ENCODE measurements around the gene CREB5.

The CREB5 gene

GRCh38 chr7:28724563-28724962, 312.2 kb downstream of the CREB5 start:
- no peak for DNase-seq

GRCh38 chr7:28725045-28725642, 312.8 kb downstream of the CREB5 start:
- no peak for DNase-seq

GRCh38 chr7:28725911-28726310, 313.6 kb downstream of the CREB5 start:
- no peak for DNase-seq

DNA sequence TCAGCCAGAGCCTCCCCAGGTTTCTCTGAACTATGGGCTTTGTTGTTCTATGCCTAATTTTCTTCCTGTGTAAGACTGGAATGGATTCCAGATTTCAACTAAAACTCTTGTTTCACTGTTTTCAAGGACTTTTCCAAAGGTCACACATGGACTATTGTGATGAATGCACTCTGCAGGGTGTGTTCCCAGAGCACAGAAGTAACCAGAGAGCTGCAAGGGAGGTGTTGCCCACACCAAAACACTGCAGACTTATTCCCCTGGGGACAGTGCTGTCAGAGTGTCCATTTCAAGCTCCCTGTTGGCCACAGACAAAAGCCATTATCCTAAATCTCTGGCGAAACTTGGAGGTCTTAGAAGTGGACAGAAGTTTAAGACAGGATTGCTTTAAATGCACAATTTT, 314.2 kb downstream of the CREB5 start:
- no peak for DNase-seq

- DNase-seq, result no peak
Observed at GRCh38 chr7:28729281-28729680, 317.0 kb downstream of the CREB5 start.

- DNase-seq, result no peak
Observed at GRCh38 chr7:28729727-28730126, 317.4 kb downstream of the CREB5 start.

DNA sequence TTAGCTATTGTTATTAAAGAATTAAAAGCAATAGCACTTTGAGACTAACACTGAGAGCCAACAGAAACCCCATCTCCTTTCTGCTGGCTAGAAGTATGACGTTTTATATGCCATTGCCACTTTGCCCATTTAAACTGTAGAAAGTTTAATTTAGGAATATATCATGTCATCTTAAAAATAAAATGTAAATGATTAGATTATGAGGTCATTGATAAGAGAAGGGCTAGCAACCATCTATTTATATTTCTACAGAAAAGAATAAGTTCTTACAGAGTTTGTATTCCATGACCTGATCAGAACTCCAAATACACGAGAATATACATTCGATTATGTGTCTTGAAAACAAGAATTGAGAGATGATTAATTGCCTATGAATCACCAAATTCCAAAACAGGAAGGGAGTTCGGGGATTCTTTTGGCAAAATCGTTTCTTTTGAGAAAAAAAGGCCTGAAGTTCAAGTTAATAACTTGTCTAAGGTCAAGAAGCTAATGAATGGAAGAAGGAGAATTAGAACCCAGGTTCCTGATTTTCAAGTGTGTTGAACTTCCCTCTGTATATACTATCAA, 318.9 kb downstream of the CREB5 start:
- no peak for DNase-seq

DNA sequence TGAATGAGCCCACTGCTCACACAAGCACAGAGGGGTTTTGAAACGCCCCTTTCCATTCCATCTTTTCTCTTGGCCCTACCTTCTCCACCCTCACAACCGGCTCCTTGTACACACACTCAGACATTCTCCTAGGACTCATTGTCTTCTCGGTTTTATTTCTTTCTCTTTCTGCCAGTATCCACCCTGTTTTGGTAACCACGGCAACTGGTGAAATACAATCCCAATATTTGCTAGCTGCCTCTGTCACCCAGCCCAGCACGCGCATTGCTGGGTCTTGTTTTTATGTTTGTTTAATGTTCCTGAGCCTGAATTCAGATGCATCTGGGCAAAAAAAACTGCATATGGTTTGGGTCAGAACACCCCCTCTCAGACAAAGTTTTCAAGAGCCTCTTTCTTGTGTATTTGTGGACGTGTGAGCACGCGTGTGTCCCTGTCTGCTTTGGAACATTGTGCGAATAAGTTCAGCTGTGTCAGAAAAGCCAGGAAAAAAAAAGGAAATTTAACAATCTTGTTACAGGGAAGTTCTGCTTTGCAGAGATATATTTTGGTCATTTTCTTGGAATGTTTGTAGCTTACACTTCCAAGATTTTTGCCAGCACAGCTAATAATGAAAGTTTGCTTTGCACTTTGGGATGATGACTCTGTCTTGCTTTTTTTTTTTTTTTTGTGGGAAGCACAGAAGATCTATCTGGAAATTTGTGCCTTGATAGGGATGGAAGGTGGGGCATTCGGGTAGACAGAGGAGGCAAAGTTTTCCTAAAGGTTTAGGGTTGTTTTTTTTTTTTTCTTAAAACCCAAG, 320.0 kb downstream of the CREB5 start:
- peak; percentile 85 for DNase-seq

DNA sequence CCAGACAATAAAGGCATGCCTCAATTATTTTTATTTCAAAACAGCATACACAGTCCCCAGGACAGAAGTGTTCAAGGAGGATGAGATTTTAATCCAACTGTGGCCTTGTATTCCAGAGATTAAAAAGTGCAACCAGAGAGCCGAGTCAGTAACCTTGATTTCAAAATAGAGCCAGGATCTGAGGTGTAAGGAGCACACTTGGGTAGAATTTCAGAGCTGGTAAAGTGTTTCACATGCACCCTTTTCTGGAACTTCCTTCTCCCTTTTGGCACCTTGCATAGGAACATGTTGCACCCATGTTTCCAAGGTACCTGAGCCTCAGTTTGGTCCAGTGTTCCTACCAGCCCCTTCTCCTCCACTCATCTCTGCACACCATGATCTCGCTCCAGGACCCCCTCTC, 320.7 kb downstream of the CREB5 start:
- DNase-seq, result no peak

DNA sequence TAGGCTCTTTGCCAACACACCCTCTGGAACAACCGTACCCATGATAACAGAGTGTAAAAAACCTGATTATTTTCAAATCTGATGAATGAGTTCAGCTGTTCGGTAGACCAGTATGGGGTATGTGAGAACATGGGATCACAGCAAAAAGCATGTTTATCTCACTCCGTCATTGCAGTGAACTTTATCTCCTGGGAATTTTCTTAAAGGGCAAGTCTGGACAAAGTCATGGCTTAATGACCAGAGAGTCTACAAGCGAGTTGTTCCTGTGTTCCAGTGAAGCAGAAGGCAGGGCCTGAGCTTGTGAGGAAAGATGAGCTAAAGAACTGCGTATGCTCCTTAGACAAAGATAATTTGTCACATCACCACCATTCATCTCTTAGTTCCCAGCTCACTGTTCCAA, 326.1 kb downstream of the CREB5 start:
- no peak for DNase-seq

GRCh38 chr7:28739128-28739527, 326.8 kb downstream of the CREB5 start:
- DNase-seq, result no peak

DNA sequence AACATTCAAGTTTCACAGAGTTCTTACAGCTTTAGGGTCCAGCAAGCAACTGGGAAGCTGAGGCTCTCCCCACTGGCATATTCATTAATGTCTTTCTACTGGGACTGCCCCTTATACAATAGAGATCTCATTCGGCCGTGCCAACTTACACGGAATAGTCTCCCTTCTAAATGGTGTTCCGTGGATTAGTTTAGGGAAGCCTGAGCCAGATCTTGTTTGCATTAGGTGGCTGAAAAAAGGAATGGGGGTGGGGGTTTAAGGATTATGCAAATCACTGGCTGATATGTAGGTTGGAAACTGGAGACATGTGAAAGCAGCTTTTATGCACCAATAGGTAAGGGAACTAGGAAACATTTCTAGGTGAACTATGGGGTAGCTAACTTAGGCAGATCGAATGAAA, 327.5 kb downstream of the CREB5 start:
- DNase-seq, result no peak

DNA sequence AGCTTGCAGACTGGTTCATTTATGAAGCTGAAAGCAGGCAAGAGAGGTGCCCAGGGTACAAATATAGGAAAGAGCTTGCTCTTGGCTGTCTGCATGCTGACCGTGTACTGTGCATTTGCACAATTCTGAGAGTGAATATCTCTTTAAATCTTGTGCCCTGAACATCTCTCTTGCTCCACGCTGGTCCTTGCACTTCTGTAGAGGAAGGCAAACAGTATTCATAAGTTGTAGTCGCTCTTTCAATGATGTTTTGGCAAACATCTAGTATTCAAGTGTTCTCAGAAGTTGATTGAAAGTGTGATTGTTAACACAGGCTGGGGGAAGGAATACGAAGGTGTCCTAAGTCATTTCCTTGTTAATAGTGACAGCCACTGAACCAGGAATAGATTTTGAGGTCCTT, 332.6 kb downstream of the CREB5 start:
- DNase-seq, result no peak

DNA sequence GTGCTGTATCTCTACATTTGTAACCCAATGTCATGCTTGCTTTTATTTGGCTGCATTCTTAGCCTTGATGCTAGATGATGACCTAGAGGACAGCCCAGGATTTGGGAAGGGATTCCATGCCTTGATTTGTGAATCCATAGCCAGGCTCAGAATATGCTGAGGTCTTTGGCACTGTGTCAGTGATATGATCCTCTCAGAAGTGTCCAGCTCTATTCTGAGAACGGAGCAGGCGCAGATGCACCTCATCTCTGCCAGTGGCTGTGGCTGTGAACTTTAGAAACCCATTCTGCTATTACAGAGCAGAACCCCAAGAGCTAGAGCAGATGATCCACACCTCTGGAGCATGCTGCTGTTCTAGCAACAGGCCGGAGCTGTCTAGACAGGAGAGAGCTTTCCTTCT, 333.0 kb downstream of the CREB5 start:
- DNase-seq, result no peak

DNA sequence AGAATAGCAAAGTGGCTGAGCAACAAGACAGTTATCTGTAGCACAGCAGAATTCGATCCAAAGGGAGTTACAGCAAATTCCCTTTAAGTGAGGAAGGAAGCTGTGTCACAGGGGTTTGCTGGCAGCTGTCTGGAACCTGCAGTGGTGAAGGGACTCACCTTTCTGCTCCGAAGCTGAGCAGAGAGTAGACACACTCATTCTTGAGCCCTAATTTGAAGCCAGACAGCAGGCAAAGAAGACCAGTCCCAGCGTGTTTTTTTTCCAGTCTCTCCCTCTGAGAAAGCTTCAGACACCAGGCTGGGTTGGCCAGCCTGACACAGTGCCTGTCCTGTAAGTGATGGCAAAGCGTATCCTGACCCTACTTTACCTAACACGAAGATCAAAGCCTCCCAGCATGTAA, 335.1 kb downstream of the CREB5 start:
- DNase-seq, result no peak

- DNase-seq, result no peak
Observed at GRCh38 chr7:28747854-28748253, 335.5 kb downstream of the CREB5 start.

DNA sequence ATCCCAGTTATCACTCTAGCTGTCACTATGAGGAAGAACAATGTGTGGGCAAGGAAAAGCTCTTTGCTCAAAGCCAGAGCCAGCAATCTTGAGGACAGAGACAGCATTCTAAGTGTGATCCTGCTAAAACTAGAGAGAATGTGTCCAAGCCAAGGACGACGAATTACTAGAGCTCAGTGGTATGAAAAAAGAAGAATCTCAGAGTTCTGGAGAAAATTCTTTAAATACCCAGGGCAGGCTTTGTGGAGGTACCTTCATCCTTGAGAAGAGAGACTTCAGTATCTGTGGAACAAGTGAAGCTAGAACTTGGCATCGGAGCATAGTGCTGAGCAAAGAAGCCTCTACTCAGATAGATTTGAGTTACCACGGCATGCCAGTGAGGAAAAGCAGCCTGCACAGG, 336.0 kb downstream of the CREB5 start:
- no peak for DNase-seq

GRCh38 chr7:28748933-28749584, 336.7 kb downstream of the CREB5 start:
- DNase-seq, result no peak

DNA sequence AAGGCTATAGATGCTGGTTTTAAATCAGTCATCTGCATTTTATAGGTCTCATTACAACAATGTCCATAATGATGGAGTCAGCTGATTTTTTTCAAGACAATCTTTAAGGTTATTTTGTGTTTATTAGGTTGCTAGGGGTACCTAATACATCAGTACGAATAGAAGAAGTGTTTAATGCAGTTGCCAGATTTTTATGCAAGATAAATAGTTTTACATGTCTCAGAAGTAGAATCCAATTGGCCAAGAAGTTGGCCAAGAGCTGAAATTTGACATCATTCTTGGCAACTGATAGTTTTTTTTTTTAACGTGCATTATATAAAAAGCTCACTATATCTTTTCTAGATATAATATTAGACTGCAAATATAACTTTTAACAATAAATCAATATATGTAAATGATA, 337.3 kb downstream of the CREB5 start:
- no peak for DNase-seq

DNA sequence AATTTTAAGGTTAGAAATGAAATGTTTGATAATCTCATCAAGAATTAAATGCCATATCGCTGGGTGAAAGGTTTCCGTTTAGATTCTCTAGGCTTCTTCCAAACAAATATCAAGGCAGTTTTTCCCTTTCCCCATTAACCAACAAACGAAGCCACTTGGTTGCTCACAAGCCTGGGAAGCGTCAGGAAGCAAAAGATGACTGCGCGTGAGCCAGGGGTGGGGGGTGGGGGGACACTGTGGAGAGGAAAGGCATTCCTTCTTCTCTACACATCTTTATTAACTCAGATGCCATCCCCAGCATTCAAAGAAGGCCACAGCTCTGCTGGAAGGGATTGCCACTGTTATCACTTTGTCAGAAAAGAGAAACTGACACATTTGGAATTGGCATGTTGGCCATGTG, 338.7 kb downstream of the CREB5 start:
- DNase-seq, result no peak

GRCh38 chr7:28753613-28754012, 341.3 kb downstream of the CREB5 start:
- DNase-seq, result no peak

GRCh38 chr7:28754027-28754426, 341.7 kb downstream of the CREB5 start:
- peak; percentile 72 for DNase-seq

DNA sequence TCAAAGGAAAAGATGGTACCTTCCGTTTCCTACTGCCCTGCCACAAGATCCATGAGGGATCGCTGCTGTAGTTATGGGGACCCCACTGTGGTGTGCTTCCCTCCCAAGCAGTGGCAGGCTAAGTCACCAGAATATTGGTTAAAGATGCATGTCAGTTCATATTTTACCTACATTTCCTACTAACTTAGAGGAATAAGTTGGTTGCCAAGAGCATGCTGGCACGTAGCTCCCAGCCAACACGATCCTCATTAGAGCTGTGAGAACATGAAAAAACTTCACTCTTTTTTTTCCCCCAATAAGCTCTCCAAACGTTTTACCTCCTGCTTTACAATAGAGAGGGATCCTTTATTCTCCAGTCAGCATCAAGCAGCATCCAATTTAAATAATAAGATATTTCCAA, 342.1 kb downstream of the CREB5 start:
- no peak for DNase-seq

DNA sequence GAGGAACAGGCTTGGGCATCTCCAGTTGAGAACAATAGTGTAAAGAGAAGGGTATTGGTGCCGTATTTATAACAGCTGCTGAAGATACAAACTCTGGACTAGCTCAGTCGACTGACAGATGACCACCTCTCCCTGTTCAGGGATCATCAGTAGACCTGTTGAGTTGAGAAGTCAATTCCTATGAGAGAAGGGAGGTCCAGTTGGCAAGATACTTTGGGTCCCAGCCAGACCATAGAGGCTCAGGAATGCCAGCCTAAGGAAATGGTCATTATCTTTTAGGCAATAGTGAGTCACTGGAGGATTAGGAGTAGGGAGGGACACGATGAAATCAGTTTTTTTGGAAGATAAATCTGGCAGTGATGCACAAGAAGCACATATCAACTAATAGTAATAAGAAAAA, 342.9 kb downstream of the CREB5 start:
- DNase-seq, result no peak

Measured in right hindlimb (tissue), 1 donor.